Measurements from ENCODE around the gene SSB. TPM values are rescaled to one million over a fixed set of nuclear protein-coding genes. Genes with fewer than 3 reads are reported as not detected.

SSB gene
- total and polyA plus RNA-seq, 2 of the 13 experiments (the other 11 are each of a cell fraction or from before 2014, with no cell fraction given): 109 to 208 TPM

DNA sequence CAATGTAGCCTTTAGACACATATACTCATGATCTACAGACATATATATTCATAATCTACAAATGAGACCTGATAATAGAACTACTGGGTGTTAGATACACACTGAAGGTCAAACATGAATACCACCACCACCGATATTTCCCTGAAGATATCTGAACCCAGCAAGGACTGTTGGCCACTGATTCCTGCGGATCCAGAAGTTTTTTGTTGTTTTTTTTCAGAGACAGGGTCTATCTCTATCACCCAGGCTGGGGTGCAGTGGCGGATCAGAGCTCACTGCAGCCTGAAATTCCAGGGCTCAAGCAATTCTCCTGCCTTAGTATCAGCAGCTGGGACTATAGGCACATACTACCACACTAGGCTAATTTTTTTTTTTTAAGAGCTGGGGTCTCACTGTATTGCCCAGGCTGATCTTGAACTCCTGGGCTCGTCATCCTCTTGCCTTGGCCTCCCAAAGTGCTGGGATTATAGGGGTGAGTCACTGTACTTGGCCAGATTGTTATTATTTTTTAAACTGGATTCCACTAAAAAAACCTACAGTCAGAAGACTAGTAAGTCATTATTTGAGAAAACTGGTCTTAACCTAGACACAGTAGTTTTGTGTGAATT is 24.2 kb downstream of the SSB start:
- DNase-seq (ENCODE audit: low spot score) (no peak), ATAC-seq (no peak), FAIRE-seq (no peak)
- ChIA-PET POLR2A (interaction anchor here (0.7 kb wide), 1 partner anchor 10 kb away, joined by 3 read pairs; no protein-coding TSS in a partner anchor), CTCF (ENCODE audit: low intra/inter-chr PET ratio, low total read pairs) (no interaction called here)
- peak overlapping the region; percentile 94 for H3K4me2 ChIP-seq (ENCODE audit: low read depth, low read length)
- H3K79me2 ChIP-seq (ENCODE audit: insufficient read depth, low read length): peaks cover 34% of the 10 kb centered on the region
- in situ Hi-C loops (cut with HindIII; ENCODE audit: extremely low pct_ligation_motif_present, low pct_unique_long_range_greater_than_20kb): no loop called here
- H2AFZ ChIP-seq (ENCODE audit: low read length): no peak overlapping the region
- TF ChIP-seq PLSCR1 (CRISPR knock-in tag; IDR thresholded peaks at IDR 0.05; ENCODE audit: borderline replicate concordance) (no peak), ZNF121 (CRISPR knock-in tag; IDR thresholded peaks at IDR 0.05) (peak; percentile 90), ZNF556 (CRISPR knock-in tag; IDR thresholded peaks at IDR 0.05; ENCODE audit: borderline replicate concordance) (no peak), ZNF790 (CRISPR knock-in tag; IDR thresholded peaks at IDR 0.05; ENCODE audit: borderline replicate concordance) (no peak)
- no peak overlapping the region for H3K27ac ChIP-seq (ENCODE audit: extremely low read length, insufficient read depth, low read length)
- peak overlapping the region; percentile 88; the same call in 1 of the 2 replicates for H3K9ac ChIP-seq (ENCODE audit: insufficient read depth, low read depth, low read length)
- H3K27me3 ChIP-seq (ENCODE audit: control insufficient read depth in 1 of 2, insufficient read depth in 2 of 2, low read length in 2 of 2): no peaks in the 10 kb centered on the region; a peak in 1 of 5 replicates
- H3K4me3 ChIP-seq (replicated peaks in 1 of 3; ENCODE audit: insufficient read depth in 1 of 3, low read depth in 2 of 3, low read length in 3 of 3): peak overlapping the region in 2 of 3 experiments; percentile 86 to 88; a peak in 3 of 6 replicates
- peaks cover 46% of the 10 kb centered on the region for H3K4me1 ChIP-seq (ENCODE audit: insufficient read depth, low read length)
- no TSS peak for BruUV-seq (replicated peaks)
- no peaks in the 10 kb centered on the region for H3K9me3 ChIP-seq (ENCODE audit: low read length)
- H3K36me3 ChIP-seq (replicated peaks in 1 of 2; ENCODE audit: control insufficient read depth in 1 of 2, insufficient read depth in 2 of 2, low read length in 2 of 2): peaks cover 6 to 23% of the 10 kb centered on the region in 2 experiments; a peak in 4 of 5 replicates
- intact Hi-C loops (cut with micrococcal nuclease; ENCODE audit: unreplicated experiment): no loop called here
- peaks cover under 1% of the 10 kb centered on the region for H4K20me1 ChIP-seq (ENCODE audit: insufficient read depth, low read length)
- 84% methylated on average over 4 of the region's 4 CpGs for WGBS (ENCODE audit: low lambda C conversion rate)

- Histone ChIP-seq H3K4me3 (replicated peaks in 1 of 3; ENCODE audit: insufficient read depth in 1 of 3, low read depth in 2 of 3, low read length in 3 of 3) (peak overlapping the region; percentile 86 to 97 (median 88)), H3K9ac (ENCODE audit: insufficient read depth, low read depth, low read length) (peak overlapping the region; percentile 88), H3K79me2 (ENCODE audit: insufficient read depth, low read length) (peaks cover 45% of the 10 kb centered on the region), H4K20me1 (ENCODE audit: insufficient read depth, low read length) (peaks cover 12% of the 10 kb centered on the region), H3K4me2 (ENCODE audit: low read depth, low read length) (peak overlapping the region; percentile 94), H3K27me3 (ENCODE audit: control insufficient read depth in 1 of 2, insufficient read depth in 2 of 2, low read length in 2 of 2) (no peaks in the 10 kb centered on the region; a peak in 1 of 5 replicates), H3K4me1 (ENCODE audit: insufficient read depth, low read length) (peaks cover 52% of the 10 kb centered on the region), H3K27ac (ENCODE audit: extremely low read length, insufficient read depth, low read length) (peak overlapping the region; percentile 69), H3K9me3 (ENCODE audit: low read length) (no peaks in the 10 kb centered on the region), H3K36me3 (replicated peaks in 1 of 2; ENCODE audit: control insufficient read depth in 1 of 2, insufficient read depth in 2 of 2, low read length in 2 of 2) (peaks cover 3 to 16% of the 10 kb centered on the region in 2 experiments; a peak in 3 of 5 replicates), H2AFZ (ENCODE audit: low read length) (peak overlapping the region; percentile 73)
- intact Hi-C loops (cut with micrococcal nuclease; ENCODE audit: unreplicated experiment) (loop anchor here (2.0 kb wide), 1 partner anchor 105 kb away; no protein-coding TSS in a partner anchor), in situ Hi-C loops (cut with HindIII; ENCODE audit: extremely low pct_ligation_motif_present, low pct_unique_long_range_greater_than_20kb) (no loop called here)
- FAIRE-seq (no peak), DNase-seq (ENCODE audit: low spot score) (no peak), ATAC-seq (no peak; the same call in 2 of the 3 replicates)
- POLR2A ChIA-PET: interaction anchor here (1.6 kb wide), 2 partner anchors 11 to 25 kb away, joined by 7 to 9 read pairs; partner anchors contain the start of gene SSB
- BruUV-seq (replicated peaks): TSS peak; percentile 74
- 9% methylated on average over 4 of the region's 4 CpGs for WGBS (ENCODE audit: low lambda C conversion rate)
- CTCF ChIA-PET (ENCODE audit: low intra/inter-chr PET ratio, low total read pairs): interaction anchor here (1.9 to 2.2 kb wide), 2 partner anchors 53 to 104 kb away, joined by 15 to 21 read pairs; no protein-coding TSS in a partner anchor
- TF ChIP-seq ZNF879 (CRISPR knock-in tag; IDR thresholded peaks at IDR 0.05): 0 out of 2 replicates have a peak, but pooled peaks have one; percentile 15
- TF ChIP-seq ZNF570 (CRISPR knock-in tag; IDR thresholded peaks at IDR 0.05; ENCODE audit: borderline replicate concordance): no peak
- TF ChIP-seq ZNF883 (CRISPR knock-in tag; IDR thresholded peaks at IDR 0.05; ENCODE audit: not compliant biosample characterization): no peak
- no peak for TF ChIP-seq SKI (IDR thresholded peaks at IDR 0.05; ENCODE audit: partially characterized antibody)
- TF ChIP-seq IRX3 (CRISPR knock-in tag; IDR thresholded peaks at IDR 0.05; ENCODE audit: borderline replicate concordance, low read depth): 0 out of 2 replicates have a peak, but pooled peaks have one; percentile 8
- 0 out of 4 replicates have a peak, but pooled peaks of 1 of the 2 experiments have one; percentile 4 for TF ChIP-seq ATF4 (CRISPR knock-in tag; IDR thresholded peaks at IDR 0.05)
- peak; percentile 18; the same call in 1 of the 2 replicates for TF ChIP-seq DRAP1 (CRISPR knock-in tag; IDR thresholded peaks at IDR 0.05)
- no peak for TF ChIP-seq RFX3 (CRISPR knock-in tag; IDR thresholded peaks at IDR 0.05)
- TF ChIP-seq KDM4B (CRISPR knock-in tag; IDR thresholded peaks at IDR 0.05): no peak
- no peak for TF ChIP-seq ZNF589 (CRISPR knock-in tag; conservative IDR thresholded peaks at IDR 0.05)
- TF ChIP-seq RXRB (CRISPR knock-in tag; IDR thresholded peaks at IDR 0.05; ENCODE audit: borderline replicate concordance): 0 out of 2 replicates have a peak, but pooled peaks have one; percentile 1
- TF ChIP-seq GTF2F1 (IDR thresholded peaks at IDR 0.05; ENCODE audit: low read length): no peak
Observed at GRCh38 chr2:169823996-169824372, 25.3 kb downstream of the SSB start.

Measured in HepG2 (cell line).